GM23338 (cell line): ENCODE results near the gene PIGC. TPM values are rescaled to one million over a fixed set of nuclear protein-coding genes. Genes with fewer than 3 reads are reported as not detected.

Experiments
- ATAC-seq: fragments of 200-7000 bp; cut with Tn5 transposase; 3 replicates; pipeline ENCODE4 v1.9.1; 2020
- DNase-seq: peaks from one replicate; pipeline ENCODE4 v3.0.0-alpha.2; 2015; ENCODE audit warnings: low spot score
- H2AFZ ChIP-seq: fragments of 200-600 bp; sonication (generic); 2 replicates; pipeline ENCODE4 v1.8.0; 2016; ENCODE audit warnings: antibody characterized with exemption, mild to moderate bottlenecking, moderate library complexity
- H3F3A ChIP-seq: fragments of 200-600 bp; sonication (generic); replicated peaks from 2 replicates; pipeline ENCODE4 v1.8.0; 2017; ENCODE audit warnings: antibody characterized with exemption, mixed run types, low read depth
- H3K27ac ChIP-seq: fragments of 200-600 bp; sonication (generic); 2 replicates; pipeline ENCODE4 v1.6.1; 2016; ENCODE audit warnings: low read depth
- H3K27me3 ChIP-seq: fragments of 200-600 bp; sonication (generic); 2 replicates; pipeline ENCODE4 v1.8.0; 2016; ENCODE audit warnings: mild to moderate bottlenecking, mixed run types, moderate library complexity; ENCODE audit not compliant: insufficient read depth
- H3K36me3 ChIP-seq: fragments of 200-600 bp; sonication (generic); 2 replicates; pipeline ENCODE4 v1.8.0; 2016; ENCODE audit warnings: mild to moderate bottlenecking; ENCODE audit not compliant: insufficient read depth
- H3K4me1 ChIP-seq: fragments of 200-600 bp; sonication (generic); 2 replicates; pipeline ENCODE4 v1.8.0; 2016; ENCODE audit warnings: mild to moderate bottlenecking, moderate library complexity; ENCODE audit not compliant: insufficient read depth
- H3K4me2 ChIP-seq: fragments of 200-600 bp; sonication (generic); 2 replicates; pipeline ENCODE4 v1.7.1; 2017; ENCODE audit warnings: mixed run types
- H3K4me3 ChIP-seq: fragments of 200-600 bp; sonication (generic); 2 replicates; pipeline ENCODE4 v1.6.1; 2016; ENCODE audit warnings: mixed run types
- H3K79me2 ChIP-seq: fragments of 200-600 bp; sonication (generic); replicated peaks from 2 replicates; pipeline ENCODE4 v1.8.0; 2017; ENCODE audit warnings: mild to moderate bottlenecking; ENCODE audit not compliant: insufficient read depth
- H3K9me2 ChIP-seq: fragments of 200-600 bp; sonication (generic); 2 replicates; pipeline ENCODE4 v1.8.0; 2017; ENCODE audit not compliant: insufficient read depth
- H4K20me1 ChIP-seq: fragments of 200-600 bp; sonication (generic); replicated peaks from 2 replicates; pipeline ENCODE4 v1.8.0; 2017; ENCODE audit warnings: mild to moderate bottlenecking; ENCODE audit not compliant: insufficient read depth
- H3K27ac Mint-ChIP-seq: 2 replicates; pipeline ENCODE4 v1.8.0; 2020; ENCODE audit warnings: inconsistent platforms, mild to moderate bottlenecking, moderate library complexity, mixed read lengths
- H3K27me3 Mint-ChIP-seq: 3 replicates; pipeline ENCODE4 v1.8.0; 2022; ENCODE audit warnings: low read depth, mild to moderate bottlenecking, moderate library complexity, mixed read lengths, inconsistent platforms; ENCODE audit not compliant: insufficient read depth, poor library complexity
- H3K36me3 Mint-ChIP-seq: 3 replicates; pipeline ENCODE4 v1.8.0; 2021; ENCODE audit warnings: low read depth, mild to moderate bottlenecking, inconsistent platforms, moderate library complexity, mixed read lengths
- H3K4me1 Mint-ChIP-seq: 3 replicates; pipeline ENCODE4 v1.8.0; 2020; ENCODE audit warnings: mild to moderate bottlenecking, inconsistent platforms, mixed read lengths
- H3K4me3 Mint-ChIP-seq: 3 replicates; pipeline ENCODE4 v1.8.0; 2021; ENCODE audit warnings: moderate library complexity, mild to moderate bottlenecking, inconsistent platforms, mixed read lengths
- H3K9me3 Mint-ChIP-seq: 3 replicates; pipeline ENCODE4 v1.8.0; 2020; ENCODE audit warnings: moderate library complexity, mild to moderate bottlenecking, inconsistent platforms, mixed read lengths
- CREB1 ChIP-seq: fragments of 250-450 bp; sonication (Bioruptor Pico); IDR thresholded peaks from 2 replicates; pipeline ENCODE4 v1.5.0; 2020; ENCODE audit warnings: low read depth, mild to moderate bottlenecking, moderate library complexity
- EZH2 ChIP-seq: fragments of 200-600 bp; sonication (generic); IDR thresholded peaks from one replicate; pipeline ENCODE4 v1.8.0; 2017; ENCODE audit warnings: antibody characterized with exemption, mild to moderate bottlenecking, low read depth; ENCODE audit not compliant: unreplicated experiment
- EZH2phosphoT487 ChIP-seq: fragments of 200-600 bp; sonication (generic); IDR thresholded peaks from one replicate; pipeline ENCODE4 v1.8.1; 2018; ENCODE audit warnings: antibody characterized with exemption; ENCODE audit not compliant: unreplicated experiment
- JUNB ChIP-seq: IDR thresholded peaks from one replicate; pipeline ENCODE4 v1.6.1; 2016; ENCODE audit warnings: antibody characterized with exemption; ENCODE audit not compliant: unreplicated experiment
- NANOG ChIP-seq: IDR thresholded peaks from 2 replicates; pipeline ENCODE4 v1.6.1; 2016; ENCODE audit warnings: antibody characterized with exemption, borderline replicate concordance
- POLR2AphosphoS5 ChIP-seq: IDR thresholded peaks from 2 replicates; pipeline ENCODE4 v1.6.1; 2016; ENCODE audit warnings: antibody characterized with exemption, low read depth
- REST ChIP-seq: IDR thresholded peaks from one replicate; pipeline ENCODE4 v1.6.1; 2018; ENCODE audit warnings: antibody characterized with exemption; ENCODE audit not compliant: unreplicated experiment
- STAT1 ChIP-seq: IDR thresholded peaks from one replicate; pipeline ENCODE4 v1.6.1; 2016; ENCODE audit warnings: antibody characterized with exemption; ENCODE audit not compliant: unreplicated experiment
- ZNF114 ChIP-seq: fragments of 250-450 bp; sonication (Bioruptor Pico); IDR thresholded peaks from 2 replicates; pipeline ENCODE4 v1.5.0; 2020; ENCODE audit warnings: mild to moderate bottlenecking, moderate library complexity
- ZNF331 ChIP-seq: fragments of 250-450 bp; sonication (Bioruptor Pico); IDR thresholded peaks from 2 replicates; pipeline ENCODE4 v1.5.0; 2020; ENCODE audit warnings: low read depth, mild to moderate bottlenecking, moderate library complexity
- ZNF462 ChIP-seq: fragments of 250-450 bp; sonication (Bioruptor Pico); IDR thresholded peaks from 2 replicates; pipeline ENCODE4 v1.5.0; 2020; ENCODE audit warnings: mild to moderate bottlenecking, moderate library complexity
- polyA plus RNA-seq: library from polyadenylated mRNA; unstranded; fragments of >200 nt; fragmentation: Nextera tagmentation; extraction: Ambion mirVana; gene quantifications from 2 replicates; pipeline ENCODE4 v1.2.1, GENCODE V29; 2016
- total RNA-seq: library from RNA; depleted of rRNA; stranded (reverse); fragments of >200 nt; shearing (Covaris generic); gene quantifications from 2 replicates; pipeline ENCODE4 v1.2.3, GENCODE V29; 2014
- TF ChIP-seq, protein P1 (sequence below), 2 experiments: fragments of 200-600 bp in 1 of 2; sonication (generic) in 1 of 2; conservative IDR thresholded peaks; 2 replicates each; pipeline versions ENCODE4 v1.5.1 to v1.6.1; 2016 to 2017; ENCODE audit warnings: antibody characterized with exemption in 2 of 2, low read depth in 2 of 2, mild to moderate bottlenecking in 2 of 2, moderate library complexity in 1 of 2
- TF ChIP-seq, protein P2 (sequence below): IDR thresholded peaks from 2 replicates; pipeline ENCODE4 v1.6.1; 2016; ENCODE audit warnings: antibody characterized with exemption

Gene PIGC
- total and polyA plus RNA-seq, 2 experiments from 2014 or later: 22.5 to 28.1 TPM

- no peak for TF ChIP-seq ZNF462 (CRISPR knock-in tag)
- TF ChIP-seq JUNB: no peak
- TF ChIP-seq STAT1: no peak
- no peak for TF ChIP-seq NANOG
- TF ChIP-seq ZNF331 (CRISPR knock-in tag): no peak
- no peak for TF ChIP-seq ZNF114
Observed at GRCh38 chr1:172416496-172417035, 27.3 kb downstream of the PIGC start (continued).

- H3K4me1 ChIP-seq: no peaks in the 10 kb centered on the region; the same call in 1 of the 2 replicates
- no peaks in the 10 kb centered on the region for H4K20me1 ChIP-seq
- H3K4me3 ChIP-seq: no peak overlapping the region
- no peaks in the 10 kb centered on the region for H3K9me2 ChIP-seq
- no peaks in the 10 kb centered on the region for H3K27me3 ChIP-seq
- no peak overlapping the region for H3K27ac ChIP-seq
- H3K36me3 ChIP-seq: no peaks in the 10 kb centered on the region
- H3K9me3 Mint-ChIP-seq: no peaks in the 10 kb centered on the region
- ATAC-seq (no peak), DNase-seq (no peak)
- H2AFZ ChIP-seq: no peak overlapping the region
- no peaks in the 10 kb centered on the region for H3K79me2 ChIP-seq
- H3F3A ChIP-seq: no peaks in the 10 kb centered on the region
- H3K27me3 Mint-ChIP-seq: no peaks in the 10 kb centered on the region
- H3K4me1 Mint-ChIP-seq: peaks cover 23% of the 10 kb centered on the region
- H3K4me2 ChIP-seq: no peak overlapping the region
- H3K27ac Mint-ChIP-seq: no peak overlapping the region
- no peak overlapping the region for H3K4me3 Mint-ChIP-seq
- no peaks in the 10 kb centered on the region for H3K36me3 Mint-ChIP-seq
- TF ChIP-seq, protein P1, sequence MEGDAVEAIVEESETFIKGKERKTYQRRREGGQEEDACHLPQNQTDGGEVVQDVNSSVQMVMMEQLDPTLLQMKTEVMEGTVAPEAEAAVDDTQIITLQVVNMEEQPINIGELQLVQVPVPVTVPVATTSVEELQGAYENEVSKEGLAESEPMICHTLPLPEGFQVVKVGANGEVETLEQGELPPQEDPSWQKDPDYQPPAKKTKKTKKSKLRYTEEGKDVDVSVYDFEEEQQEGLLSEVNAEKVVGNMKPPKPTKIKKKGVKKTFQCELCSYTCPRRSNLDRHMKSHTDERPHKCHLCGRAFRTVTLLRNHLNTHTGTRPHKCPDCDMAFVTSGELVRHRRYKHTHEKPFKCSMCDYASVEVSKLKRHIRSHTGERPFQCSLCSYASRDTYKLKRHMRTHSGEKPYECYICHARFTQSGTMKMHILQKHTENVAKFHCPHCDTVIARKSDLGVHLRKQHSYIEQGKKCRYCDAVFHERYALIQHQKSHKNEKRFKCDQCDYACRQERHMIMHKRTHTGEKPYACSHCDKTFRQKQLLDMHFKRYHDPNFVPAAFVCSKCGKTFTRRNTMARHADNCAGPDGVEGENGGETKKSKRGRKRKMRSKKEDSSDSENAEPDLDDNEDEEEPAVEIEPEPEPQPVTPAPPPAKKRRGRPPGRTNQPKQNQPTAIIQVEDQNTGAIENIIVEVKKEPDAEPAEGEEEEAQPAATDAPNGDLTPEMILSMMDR (conservative IDR thresholded peaks at IDR 0.05; ENCODE audit: low read depth in 2 of 2): no peak
- TF ChIP-seq POLR2AphosphoS5 (no peak), REST (no peak), NANOG (no peak), JUNB (no peak), CREB1 (no peak), STAT1 (no peak), ZNF331 (CRISPR knock-in tag) (no peak), EZH2 (no peak), EZH2phosphoT487 (no peak)
- TF ChIP-seq, protein P2, sequence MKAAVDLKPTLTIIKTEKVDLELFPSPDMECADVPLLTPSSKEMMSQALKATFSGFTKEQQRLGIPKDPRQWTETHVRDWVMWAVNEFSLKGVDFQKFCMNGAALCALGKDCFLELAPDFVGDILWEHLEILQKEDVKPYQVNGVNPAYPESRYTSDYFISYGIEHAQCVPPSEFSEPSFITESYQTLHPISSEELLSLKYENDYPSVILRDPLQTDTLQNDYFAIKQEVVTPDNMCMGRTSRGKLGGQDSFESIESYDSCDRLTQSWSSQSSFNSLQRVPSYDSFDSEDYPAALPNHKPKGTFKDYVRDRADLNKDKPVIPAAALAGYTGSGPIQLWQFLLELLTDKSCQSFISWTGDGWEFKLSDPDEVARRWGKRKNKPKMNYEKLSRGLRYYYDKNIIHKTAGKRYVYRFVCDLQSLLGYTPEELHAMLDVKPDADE: no peak
Observed at GRCh38 chr1:172414331-172414730, 29.5 kb downstream of the PIGC start.
